ENCODE measurements around the gene DENND1A. TPM values are rescaled to one million over a fixed set of nuclear protein-coding genes. Genes with fewer than 3 reads are reported as not detected.

The DENND1A gene
- total RNA-seq, 1 donor from 2014 or later = 12.7 TPM

GRCh38 chr9:123682746-123683145, 247.2 kb downstream of the DENND1A start:
- no peak overlapping the region for H2AFZ ChIP-seq (ENCODE audit: low read depth, low read length)
- Mint-ChIP-seq H3K36me3 (ENCODE audit: low read depth, unreplicated experiment) (peaks cover 7% of the 10 kb centered on the region), H3K4me1 (ENCODE audit: low read depth, unreplicated experiment) (peaks cover 10% of the 10 kb centered on the region), H3K27ac (ENCODE audit: unreplicated experiment) (no peak overlapping the region), H3K27me3 (ENCODE audit: low read depth, unreplicated experiment) (no peaks in the 10 kb centered on the region), H3K9me3 (ENCODE audit: unreplicated experiment) (peaks cover 10% of the 10 kb centered on the region), H3K4me3 (ENCODE audit: unreplicated experiment) (no peak overlapping the region)
- H3K4me3 ChIP-seq (ENCODE audit: insufficient read depth, low read depth, low read length) = no peak overlapping the region
- no peaks in the 10 kb centered on the region for H3K79me2 ChIP-seq (ENCODE audit: insufficient read depth, low read length)
- no peak overlapping the region for H3K9ac ChIP-seq (ENCODE audit: low read length)
- H3K27me3 ChIP-seq (ENCODE audit: insufficient read depth, low read length) = no peaks in the 10 kb centered on the region
- no peaks in the 10 kb centered on the region for H3K4me1 ChIP-seq (ENCODE audit: insufficient read depth, low read length)
- peaks cover 8% of the 10 kb centered on the region for H4K20me1 ChIP-seq (ENCODE audit: insufficient read depth, low read length)
- H3K9me3 ChIP-seq (ENCODE audit: insufficient read depth, low read depth, low read length) = no peaks in the 10 kb centered on the region
- H3K27ac ChIP-seq (ENCODE audit: low read depth, low read length) = no peak overlapping the region
- TF ChIP-seq CTCF (IDR thresholded peaks at IDR 0.05; ENCODE audit: insufficient read depth, low read depth, low read length) (no peak), EZH2 (IDR thresholded peaks at IDR 0.05; ENCODE audit: insufficient read depth, low read length) (no peak)
- FAIRE-seq (no peak), DNase-seq (ENCODE audit: low read depth) (no peak)
- H3K4me2 ChIP-seq (ENCODE audit: low read length) = no peak overlapping the region
- H3K36me3 ChIP-seq (ENCODE audit: insufficient read depth, low read length) = no peaks in the 10 kb centered on the region

- FAIRE-seq = no peak
- Histone ChIP-seq H4K20me1 (ENCODE audit: insufficient read depth, low read length) (peaks cover 8% of the 10 kb centered on the region), H3K36me3 (ENCODE audit: insufficient read depth, low read length) (no peaks in the 10 kb centered on the region)
Observed at GRCh38 chr9:123680352-123680751, 249.6 kb downstream of the DENND1A start.

More at GRCh38 chr9:123680352-123680751, 249.6 kb downstream of the DENND1A start:
- Histone ChIP-seq H3K27ac (ENCODE audit: low read depth, low read length) (no peak overlapping the region), H3K4me3 (ENCODE audit: insufficient read depth, low read depth, low read length) (no peak overlapping the region), H3K9ac (ENCODE audit: low read length) (no peak overlapping the region), H2AFZ (ENCODE audit: low read depth, low read length) (no peak overlapping the region), H3K4me1 (ENCODE audit: insufficient read depth, low read length) (no peaks in the 10 kb centered on the region), H3K79me2 (ENCODE audit: insufficient read depth, low read length) (no peaks in the 10 kb centered on the region), H3K4me2 (ENCODE audit: low read length) (no peak overlapping the region), H3K9me3 (ENCODE audit: insufficient read depth, low read depth, low read length) (no peaks in the 10 kb centered on the region), H3K27me3 (ENCODE audit: insufficient read depth, low read length) (no peaks in the 10 kb centered on the region)
- H3K4me1 Mint-ChIP-seq (ENCODE audit: low read depth, unreplicated experiment) = peaks cover 10% of the 10 kb centered on the region
- H3K4me3 Mint-ChIP-seq (ENCODE audit: unreplicated experiment) = no peak overlapping the region
- DNase-seq (ENCODE audit: low read depth) = no peak
- no peak overlapping the region for H3K27ac Mint-ChIP-seq (ENCODE audit: unreplicated experiment)
- TF ChIP-seq EZH2 (IDR thresholded peaks at IDR 0.05; ENCODE audit: insufficient read depth, low read length) (no peak), CTCF (IDR thresholded peaks at IDR 0.05; ENCODE audit: insufficient read depth, low read depth, low read length) (no peak)
- H3K9me3 Mint-ChIP-seq (ENCODE audit: unreplicated experiment) = peaks cover 10% of the 10 kb centered on the region
- peaks cover 2% of the 10 kb centered on the region for H3K27me3 Mint-ChIP-seq (ENCODE audit: low read depth, unreplicated experiment)
- H3K36me3 Mint-ChIP-seq (ENCODE audit: low read depth, unreplicated experiment) = peaks cover 7% of the 10 kb centered on the region

Measured in astrocyte (in vitro differentiated cells and primary cell).